Anterior cingulate cortex (tissue), 58 donors: ENCODE data around the gene PANK4.
"Not testable (repeated sequence)": the region's sequence is repeated elsewhere in the genome, so short reads cannot be mapped to it uniquely, and the experiment has no call there.

Experiments
- DNase-seq, 58 donors: peaks; one replicate each; lab custom pipeline; 2025; lab: John Stamatoyannopoulos, UW

PANK4 gene

DNA sequence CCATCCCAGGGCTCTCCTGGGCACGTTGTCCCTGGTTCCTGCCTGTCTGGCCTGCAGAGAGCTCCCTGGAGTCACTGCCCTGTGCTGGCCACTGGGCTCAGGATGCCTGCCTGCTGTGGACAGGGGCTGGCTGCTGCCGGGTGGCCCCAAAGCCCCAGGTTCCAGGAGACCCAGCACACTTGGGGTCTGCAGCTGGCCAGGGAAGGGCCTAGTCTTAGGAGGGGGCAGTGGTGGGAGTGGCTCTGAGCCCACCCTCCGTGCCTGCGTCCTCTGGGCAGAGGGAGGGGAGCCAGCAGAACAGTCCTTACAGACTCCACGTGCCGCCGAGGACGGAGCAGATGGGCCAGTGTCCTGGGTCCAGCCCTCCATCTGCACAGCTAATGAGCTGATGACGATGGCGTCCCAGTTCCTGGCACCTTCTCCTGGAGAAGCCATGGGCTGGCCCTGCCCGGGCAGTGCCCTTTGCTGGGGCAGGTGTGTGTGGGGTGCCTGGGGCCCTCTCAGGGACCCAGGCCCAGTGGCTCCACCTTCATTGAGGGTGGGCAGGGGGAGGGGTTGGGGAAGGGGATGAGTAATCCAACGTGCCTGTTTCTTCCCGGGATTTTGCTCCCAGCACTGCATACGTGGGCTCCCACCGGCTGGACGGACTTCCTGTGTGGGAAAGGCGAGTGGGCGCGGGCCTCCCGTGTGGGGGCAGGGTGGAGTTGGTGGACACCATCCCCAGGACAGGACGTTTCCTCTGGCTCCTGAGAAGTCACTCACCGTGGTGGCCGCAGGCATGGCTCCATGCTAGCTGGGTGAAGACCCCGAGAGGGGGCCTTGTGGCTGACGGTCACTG, 57.1 kb downstream of the PANK4 start:
- DNase-seq: no peak

DNA sequence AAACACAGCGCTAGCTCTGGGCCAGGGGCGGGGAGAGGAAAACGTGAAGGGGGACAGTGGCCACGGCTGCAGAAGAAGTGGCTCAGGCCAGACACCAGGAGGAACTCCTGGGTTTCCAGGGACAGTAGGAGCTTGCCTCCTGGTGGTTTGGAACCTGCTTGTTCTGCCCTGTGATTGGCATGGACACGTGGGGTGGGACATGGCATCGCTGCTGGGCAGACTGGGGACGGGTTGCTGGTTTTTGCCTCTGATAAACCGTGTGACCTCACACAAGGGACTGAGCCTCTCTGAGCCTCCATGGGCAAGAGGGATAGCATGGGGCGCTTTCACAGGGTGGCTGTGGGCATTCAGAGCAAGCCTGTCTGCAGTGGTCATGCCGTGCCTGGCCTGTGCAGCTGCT, 57.9 kb downstream of the PANK4 start:
- DNase-seq: no peak

DNA sequence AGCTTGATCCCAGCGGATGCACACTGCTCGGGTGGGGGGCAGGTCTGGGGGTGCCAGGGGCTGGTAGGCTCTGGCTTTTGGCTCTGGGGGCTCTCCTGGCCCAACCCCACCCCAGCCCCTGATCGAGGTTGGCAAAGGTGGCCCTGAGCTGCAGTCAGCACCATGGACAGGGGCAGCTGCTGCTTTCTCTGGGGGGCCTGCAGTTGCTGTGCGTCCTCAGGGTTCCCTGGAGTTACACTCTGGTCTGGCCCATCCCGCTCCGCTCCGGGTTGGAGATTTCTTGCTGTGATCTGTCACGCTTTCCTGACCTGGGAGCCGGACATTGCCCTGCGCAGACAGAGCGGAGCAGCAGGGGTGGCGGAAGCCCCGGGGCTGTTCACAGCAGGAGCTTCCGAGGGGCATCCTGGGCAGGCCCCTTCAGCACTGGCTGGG, 58.3 kb downstream of the PANK4 start:
- no peak for DNase-seq

DNA sequence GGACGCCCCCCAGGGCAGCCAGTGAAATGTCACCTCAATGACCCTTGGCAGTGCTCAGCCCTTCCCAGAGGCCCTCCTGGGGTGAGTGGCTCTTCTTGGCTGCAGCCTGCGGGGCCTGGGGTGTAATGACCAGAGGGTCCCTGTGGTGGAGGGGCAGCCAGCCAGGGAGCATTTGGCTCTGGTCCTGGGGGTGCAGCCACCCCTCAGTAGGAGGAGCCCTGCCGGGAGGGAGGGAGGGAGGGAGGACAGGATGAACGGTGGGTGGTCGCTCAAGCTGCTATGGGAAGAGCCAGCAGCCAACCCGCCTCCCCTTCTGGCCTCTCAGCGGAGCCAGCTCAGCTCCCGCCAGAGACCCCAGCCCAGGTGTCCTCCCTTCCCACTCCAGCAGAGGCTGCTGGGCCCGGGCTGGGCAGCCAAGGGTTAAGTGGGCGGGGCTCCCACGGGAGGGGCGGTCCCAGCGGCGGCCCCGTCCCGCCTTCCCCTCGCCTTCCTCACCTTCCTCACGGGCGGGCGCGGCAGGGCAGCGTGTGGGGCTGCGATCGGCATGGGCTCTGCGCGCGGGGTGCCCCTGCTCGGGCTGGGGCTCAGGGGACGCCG, 59.3 kb downstream of the PANK4 start:
- DNase-seq: peak in 3 of 58 donors; percentile 6 to 79 (median 26)

DNA sequence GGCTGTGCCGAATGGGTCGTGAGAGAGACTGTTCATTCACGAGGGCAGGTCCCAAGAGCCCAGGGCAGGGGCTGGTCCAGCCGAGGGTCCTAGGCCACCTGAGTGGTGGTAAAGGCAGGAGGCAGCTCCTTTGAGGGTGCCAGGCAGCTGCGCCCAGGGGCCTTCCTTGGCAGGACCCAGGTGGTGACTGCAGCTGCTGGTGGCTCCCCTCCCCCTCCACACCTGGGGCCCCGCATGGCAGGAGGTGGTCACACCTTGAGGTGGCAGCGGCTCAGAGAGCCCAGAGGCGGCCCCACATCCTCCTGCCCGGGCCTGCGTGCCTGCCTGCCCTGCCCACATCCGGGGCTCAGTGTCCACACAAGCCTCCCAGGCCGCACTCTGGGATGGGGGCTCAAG, 60.1 kb downstream of the PANK4 start:
- DNase-seq: no peak

DNA sequence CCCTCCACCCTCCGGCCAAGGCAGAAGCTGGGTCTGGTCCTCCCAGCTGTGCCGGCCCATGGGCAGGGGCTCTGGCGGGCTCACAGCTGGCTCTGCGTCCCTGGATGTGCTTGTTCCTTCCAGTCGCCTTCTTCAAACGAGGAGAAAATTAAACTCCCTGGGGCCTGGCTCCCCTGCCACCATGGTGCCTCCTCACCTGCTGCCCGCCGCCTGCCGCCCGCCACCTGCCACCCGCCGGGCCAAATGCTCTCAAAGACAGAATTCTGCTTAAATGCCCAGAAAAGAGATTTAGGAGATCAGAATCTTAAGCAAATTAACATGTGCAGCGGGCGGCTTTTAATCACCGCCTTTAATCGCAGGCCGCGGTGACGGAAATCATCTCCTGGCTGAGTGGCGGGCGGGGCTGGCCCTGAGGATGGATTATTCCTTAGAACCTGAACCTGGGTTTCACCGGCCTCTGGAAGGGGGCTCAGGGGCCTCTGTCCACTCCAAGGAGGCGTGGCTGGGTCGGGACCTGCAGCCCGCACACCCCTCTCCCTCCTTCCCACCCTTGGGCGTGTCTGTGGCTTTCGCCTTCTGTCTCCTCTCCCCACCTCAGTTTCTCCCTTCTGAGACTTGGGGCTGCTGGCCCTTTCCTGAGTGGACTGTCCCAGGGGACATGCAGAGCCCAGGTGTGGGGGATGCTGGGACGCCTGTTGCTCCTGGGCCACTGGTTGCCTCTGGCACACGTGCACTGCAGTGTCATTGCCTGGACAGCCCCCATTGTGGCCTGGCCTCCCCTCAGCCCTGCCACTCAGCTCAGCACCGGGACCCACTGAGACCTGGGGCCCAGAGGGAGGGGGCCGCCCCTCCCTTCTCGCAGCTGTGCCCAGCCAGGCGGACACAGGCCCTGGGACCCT, 60.8 kb downstream of the PANK4 start:
- DNase-seq: no peak

DNA sequence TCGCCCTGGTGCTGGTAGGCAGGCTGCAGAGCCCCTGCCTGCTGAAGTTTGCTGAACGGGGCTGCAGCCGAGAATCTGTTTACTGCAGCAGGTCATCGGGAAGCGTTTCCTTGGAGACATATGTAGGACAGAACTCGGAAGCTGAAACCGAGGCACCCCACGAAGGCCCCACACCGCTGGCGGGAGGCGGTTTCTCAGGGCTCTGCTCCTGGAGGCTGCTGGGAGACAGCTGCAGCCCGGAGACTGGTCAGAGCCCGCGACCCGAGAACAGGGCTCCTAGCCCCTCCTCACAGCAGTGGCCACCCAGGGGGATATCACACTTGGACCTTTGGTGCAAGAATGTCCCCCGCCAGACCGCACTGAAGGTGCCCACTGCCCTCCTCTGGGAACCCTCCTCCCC, 63.0 kb downstream of the PANK4 start:
- no peak for DNase-seq

DNA sequence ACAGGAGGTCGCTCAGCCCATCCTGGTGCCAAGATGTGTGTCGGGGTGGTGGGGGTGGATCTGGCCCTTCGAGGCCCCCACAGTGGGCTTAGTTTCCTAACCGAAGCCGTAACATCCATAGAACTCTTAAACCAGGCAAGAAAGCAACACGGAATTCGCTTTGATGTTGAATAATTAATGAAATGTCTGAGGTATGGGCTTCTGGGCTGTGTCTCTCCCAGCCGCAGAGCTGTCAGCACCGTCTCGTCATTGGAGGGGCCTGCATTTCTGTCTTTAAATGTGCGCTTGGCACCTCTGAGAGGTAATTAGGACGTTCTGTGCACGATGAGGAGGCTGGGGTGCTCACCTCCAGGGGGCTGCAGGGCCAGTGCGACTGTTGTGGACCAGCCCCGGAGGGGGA, 63.6 kb downstream of the PANK4 start:
- no peak for DNase-seq

DNA sequence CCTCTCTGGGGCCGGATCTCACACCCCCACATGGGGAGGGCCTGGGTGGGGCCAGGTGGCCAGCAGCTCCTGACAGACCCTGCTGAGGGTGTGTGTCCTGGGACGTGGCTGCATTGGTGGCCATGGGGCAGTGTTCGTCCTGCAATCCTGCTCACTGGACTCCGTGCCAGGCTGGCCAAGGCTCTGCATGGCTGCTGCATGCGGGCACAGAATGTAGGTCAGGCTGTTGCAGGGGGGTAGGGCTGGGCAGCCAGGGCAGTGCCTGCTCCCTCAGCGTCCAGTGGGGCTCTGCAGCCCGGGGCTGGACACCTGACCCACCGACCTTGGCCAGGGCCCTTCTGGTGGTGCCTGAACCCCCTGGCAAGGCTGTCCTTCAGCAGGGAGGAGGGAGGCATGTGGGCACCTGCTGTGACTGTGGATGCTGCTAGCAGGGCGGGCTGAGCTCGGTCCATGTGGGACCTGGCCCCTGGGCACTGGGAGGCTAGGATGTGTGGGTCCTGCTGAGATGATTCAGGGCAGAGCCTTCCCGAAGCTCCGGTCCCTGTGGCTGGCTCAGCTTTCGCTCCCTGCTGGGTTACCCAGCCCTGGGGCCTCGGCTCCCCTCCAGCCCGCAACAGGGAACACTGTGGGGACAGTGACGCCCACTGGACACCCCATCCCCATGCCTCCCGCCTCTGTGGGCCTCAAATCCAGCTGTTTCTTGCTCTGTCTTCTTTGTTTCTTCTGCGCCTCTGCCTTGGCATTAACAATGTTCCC, 65.2 kb downstream of the PANK4 start:
- DNase-seq: peak in 8 of 58 donors; percentile 7 to 42 (median 28)

DNA sequence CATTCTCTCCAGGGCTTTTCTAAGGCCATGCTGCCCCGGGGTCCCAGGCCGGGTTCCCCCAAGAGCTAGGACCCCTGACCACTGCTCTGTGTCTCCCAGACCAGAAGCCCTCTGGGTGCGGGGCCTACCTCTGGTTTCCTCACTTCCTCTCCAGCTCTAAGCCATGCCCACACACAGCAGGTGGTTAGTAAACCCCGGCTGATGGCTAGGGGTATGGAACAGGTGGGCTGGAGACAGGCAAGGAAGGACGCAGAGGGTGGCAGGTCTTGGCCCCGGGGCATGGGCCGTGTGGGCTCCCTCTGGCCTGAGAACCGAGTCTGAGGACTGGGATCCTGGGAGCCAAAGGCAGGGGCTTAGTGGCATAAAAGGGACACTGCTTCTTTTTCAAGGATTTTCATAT, 66.2 kb downstream of the PANK4 start:
- DNase-seq: no peak

DNA sequence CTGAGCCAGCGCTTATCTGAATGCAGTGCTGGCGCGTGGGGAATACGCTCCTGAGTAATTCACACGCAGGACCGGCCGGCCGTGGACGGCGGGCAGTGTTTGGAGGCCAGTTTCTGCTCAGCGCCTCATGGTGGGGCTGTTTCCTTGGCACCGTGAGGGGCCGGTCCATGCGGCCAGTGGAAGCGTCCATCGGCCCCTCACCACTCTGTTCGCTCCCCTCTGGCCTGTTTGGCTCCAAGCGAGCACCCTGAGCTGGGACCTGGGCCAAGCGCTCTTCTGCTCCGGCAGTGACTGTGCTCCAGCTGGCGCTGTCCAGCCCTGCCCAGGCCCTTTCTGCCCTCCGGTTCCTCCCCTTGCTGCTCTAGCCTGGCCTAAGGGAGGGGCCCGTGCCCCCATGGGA, 66.6 kb downstream of the PANK4 start:
- DNase-seq: peak in 55 of 58 donors; percentile 35 to 90 (median 74)

DNA sequence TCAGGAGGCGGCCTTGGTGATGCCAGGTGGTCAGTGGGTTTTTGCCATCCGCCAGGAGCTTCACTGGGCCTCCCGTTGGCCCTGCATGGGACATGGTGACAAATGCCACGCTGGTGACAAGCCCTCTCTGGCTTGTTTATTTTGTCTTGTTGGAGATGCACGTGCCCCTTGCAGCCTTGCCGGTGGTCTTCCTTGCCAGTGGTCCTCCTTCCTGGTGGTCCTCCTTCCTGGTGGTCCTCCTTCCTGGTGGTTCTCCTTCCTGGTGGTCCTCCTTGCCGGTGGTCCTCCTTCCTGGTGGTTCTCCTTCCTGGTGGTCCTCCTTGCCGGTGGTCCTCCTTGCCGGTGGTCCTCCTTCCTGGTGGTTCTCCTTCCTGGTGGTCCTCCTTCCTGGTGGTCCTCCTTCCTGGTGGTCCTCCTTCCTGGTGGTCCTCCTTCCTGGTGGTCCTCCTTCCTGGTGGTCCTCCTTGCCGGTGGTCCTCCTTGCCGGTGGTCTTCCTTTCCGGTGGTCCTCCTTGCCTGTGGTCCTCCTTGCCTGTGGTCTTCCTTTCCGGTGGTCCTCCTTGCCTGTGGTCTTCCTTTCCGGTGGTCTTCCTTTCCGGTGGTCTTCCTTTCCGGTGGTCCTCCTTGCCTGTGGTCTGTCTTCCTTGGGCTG, 67.2 kb downstream of the PANK4 start:
- not testable (repeated sequence) for DNase-seq

DNA sequence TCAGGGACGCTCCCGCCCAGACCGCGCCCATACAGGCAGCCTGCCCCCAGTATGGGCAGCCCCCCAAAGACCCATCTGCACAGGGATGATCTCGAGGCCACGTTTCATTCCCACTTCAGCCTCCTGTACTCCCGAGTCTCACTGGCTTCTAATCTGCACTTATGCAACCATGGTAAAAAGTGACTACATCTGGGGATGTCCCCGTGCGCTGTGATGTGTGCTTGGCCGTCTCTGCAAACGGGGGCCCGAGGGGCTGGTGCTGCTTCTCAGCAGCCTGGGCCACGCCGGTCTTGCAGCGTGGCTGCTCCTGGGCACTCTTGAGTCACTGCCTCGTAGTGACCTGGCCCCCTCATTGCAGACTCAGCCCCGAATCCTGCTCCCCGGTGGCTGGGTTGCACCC, 67.7 kb downstream of the PANK4 start:
- no peak for DNase-seq
